NCI-H774 (cell line): ENCODE data around the gene SYNPR.

ENCODE experiments used
- DNase-seq: peaks from one replicate; lab custom pipeline; 2025; lab: John Stamatoyannopoulos, UW

Gene SYNPR

GRCh38 chr3:63386568-63386967 is 108.5 kb downstream of the SYNPR start:
- DNase-seq, result no peak

GRCh38 chr3:63387568-63387967 is 109.5 kb downstream of the SYNPR start:
- no peak for DNase-seq

GRCh38 chr3:63390710-63391230 is 112.7 kb downstream of the SYNPR start:
- DNase-seq, result no peak

DNA sequence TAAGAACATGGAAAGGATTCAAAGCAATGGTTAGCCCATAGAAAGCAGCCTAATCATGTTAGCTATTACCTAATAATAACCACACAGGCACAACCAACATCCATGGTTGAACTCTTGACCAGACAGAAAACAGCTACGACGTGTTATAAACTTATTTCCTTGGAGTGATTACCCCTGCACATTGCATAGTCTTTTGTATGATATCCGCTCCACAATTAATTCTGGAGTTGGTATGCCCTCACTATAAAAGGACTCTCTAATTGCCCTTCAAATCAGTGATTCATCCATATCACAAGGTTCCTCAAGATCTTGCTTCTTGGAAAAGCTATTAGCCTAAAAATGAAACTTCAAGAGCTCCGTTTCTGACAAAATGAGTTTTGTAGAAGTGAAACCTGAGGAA is 117.9 kb downstream of the SYNPR start:
- no peak for DNase-seq

- DNase-seq, result no peak
Observed at GRCh38 chr3:63400246-63400860, 122.2 kb downstream of the SYNPR start.

GRCh38 chr3:63405882-63406281 is 127.8 kb downstream of the SYNPR start:
- DNase-seq, result no peak

DNA sequence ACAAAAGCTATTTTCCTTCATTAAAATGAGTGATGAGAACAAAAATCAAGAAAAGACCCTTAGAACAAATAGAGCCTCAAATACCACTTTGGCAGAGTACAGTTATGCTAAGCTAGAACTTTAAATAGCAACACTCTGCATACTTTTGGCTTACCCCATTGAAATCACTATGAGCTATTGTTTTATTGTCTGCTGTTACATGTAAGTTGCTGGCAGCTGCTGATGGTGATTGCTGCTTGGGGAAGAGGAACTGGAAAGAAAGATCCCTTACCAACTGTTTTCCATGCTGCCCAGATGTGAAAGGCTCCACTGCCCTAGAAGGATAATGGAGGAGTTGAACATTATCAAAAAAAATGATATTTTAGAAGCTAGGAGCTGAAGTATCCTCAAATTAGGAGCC is 135.4 kb downstream of the SYNPR start:
- DNase-seq, result no peak

DNA sequence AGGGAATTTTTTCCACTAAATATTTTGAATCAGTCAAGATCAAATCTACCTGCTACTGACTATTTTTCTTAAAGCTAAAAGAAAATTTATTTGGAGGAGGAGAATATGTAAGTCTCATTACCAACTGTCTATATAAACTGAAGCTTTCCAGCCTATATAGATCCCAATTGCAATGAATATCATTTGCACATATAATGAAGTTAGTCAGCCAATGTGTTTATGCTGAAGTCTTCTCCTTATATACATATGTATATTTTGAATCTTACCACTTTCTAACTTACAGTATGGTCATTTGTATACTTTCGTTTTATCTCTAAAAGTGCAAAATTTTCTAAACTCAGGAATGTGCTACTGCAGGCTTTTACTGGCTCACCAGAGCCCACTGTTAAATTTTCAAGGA is 136.5 kb downstream of the SYNPR start:
- no peak for DNase-seq

- no peak for DNase-seq
Observed at GRCh38 chr3:63429905-63430304, 151.8 kb downstream of the SYNPR start.

DNA sequence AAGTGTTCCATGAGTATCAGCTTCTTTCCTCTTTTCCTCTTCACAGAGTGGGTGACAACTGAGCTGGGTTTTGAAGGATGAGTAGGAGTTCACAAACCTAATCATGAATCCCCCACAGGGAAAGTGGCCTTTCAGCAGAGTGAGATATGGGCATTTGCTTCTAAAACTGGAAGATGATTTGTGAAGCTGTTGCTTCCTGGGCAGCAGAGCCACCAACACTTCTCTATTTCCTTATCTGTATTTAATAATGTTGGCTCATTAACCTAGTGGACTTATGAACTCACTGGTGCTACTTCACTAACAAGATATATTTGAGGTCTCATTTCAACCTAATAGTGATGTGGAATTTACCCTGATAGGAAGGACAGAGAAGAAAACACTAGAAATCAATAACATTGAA is 152.8 kb downstream of the SYNPR start:
- DNase-seq, result no peak

- no peak for DNase-seq
Observed at GRCh38 chr3:63437858-63438257, 159.8 kb downstream of the SYNPR start.

GRCh38 chr3:63438826-63439371 is 160.8 kb downstream of the SYNPR start:
- DNase-seq, result no peak

DNA sequence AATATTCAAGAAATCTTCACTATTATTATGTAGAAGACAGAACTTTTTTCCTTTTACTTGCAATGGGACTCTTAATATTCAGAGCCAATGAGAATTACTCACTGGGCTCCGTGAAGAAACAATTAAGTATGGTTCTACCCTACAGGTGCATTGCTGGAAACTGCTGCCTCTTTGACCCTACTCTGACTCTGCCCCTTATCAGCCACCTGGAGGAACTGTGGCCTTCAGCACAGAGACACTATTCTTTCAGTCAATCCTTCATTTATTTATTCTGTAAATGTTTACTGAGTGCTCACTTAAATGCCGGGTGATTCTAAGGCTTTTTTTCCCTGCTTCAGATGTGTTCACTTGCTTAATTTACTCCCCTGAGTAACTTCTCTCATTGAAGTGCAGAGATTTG is 163.2 kb downstream of the SYNPR start:
- DNase-seq, result no peak

- no peak for DNase-seq
Observed at GRCh38 chr3:63442918-63443317, 164.8 kb downstream of the SYNPR start.

DNA sequence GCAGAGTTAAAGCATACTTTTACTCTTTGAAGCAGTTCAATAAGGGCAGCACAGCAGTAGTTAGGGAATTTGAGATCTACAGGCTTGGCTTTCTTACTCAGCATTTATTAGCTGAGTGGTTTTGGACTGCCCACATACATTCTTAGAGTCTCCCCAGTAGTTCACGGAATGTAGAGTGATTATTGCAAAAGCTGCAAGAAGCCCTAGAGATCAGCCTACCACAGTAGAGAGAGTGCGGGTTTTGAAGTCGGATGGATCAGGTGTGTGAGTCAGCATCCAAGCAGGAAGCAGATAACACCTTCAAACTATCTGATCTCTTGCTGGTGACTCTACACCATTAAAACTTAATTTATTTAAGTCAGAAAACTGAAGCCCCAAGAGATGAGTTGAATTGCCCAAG is 171.9 kb downstream of the SYNPR start:
- no peak for DNase-seq

DNA sequence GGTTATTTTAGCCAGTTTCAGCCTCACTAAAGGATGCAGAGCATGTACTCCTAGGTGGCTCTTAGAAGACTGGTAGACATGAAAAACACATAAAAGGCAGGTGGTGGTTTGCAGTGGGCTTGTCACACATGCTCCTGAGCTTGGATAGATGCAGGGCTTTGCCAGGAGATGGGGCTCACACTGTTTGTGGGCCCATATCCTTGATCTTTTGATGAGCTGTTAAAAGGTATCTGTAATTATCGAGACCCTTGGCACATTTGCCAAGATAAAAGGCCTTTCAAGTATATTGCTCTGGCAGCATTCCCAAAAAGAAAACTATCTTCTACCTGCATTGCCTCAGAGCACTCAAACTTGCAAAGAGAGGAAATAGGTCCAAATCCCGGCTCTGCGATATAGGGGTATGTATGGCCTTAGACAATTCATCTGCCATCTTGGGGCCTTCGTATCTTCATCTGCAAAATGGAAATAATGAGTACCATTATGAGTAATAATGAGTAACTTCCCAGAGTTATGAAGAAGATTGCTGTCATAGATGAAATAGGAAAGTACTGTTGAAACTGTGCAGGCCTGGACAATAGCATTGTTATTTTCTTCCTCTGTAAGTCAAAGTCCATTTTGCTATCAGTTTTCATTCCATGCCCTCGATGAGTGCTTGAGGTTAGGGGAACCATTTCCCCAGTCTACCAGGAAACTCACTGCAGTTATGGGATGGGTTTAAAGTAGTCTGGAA is 172.7 kb downstream of the SYNPR start:
- no peak for DNase-seq

- no peak for DNase-seq
Observed at GRCh38 chr3:63456901-63457300, 178.8 kb downstream of the SYNPR start.

- DNase-seq, result no peak
Observed at GRCh38 chr3:63458405-63458804, 180.3 kb downstream of the SYNPR start.

DNA sequence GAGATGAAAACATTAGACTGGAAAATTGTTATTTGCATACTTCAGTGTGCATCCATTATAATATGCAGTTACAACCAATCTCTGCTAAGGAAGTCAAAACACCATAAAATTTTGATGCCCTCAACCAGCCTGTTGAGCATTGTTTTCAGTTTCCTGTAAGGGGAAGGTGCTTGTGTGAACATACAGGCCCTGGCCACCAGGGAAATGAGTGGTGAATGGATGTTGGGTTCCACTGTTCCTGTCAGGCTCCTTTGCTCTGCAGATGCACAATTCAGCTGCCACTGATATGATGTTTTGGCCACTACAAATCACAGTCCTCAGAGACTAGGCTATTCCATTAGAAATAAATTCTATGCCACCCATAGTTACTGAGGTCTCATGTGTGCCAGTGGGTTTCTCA is 184.6 kb downstream of the SYNPR start:
- no peak for DNase-seq

- DNase-seq, result no peak
Observed at GRCh38 chr3:63467392-63467791, 189.3 kb downstream of the SYNPR start.

DNA sequence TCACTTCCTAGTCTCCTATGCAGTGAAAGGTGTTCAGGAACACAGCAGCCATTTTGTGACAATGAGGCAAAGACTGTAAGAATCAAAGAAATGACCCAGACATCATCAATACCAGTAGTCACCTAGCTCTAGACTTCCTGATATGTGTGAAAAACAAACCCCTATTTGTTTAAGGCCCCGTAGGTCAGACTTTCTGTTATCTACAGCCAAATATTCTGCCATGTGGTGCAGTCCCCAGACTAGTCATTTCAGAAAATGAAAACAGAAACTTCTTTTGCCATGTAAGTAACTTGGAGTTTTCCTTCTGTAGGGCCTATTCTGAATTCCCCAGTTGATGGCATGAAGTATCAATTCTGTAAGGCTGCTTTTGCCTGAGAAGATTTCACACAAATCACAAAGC is 192.6 kb downstream of the SYNPR start:
- DNase-seq, result no peak

DNA sequence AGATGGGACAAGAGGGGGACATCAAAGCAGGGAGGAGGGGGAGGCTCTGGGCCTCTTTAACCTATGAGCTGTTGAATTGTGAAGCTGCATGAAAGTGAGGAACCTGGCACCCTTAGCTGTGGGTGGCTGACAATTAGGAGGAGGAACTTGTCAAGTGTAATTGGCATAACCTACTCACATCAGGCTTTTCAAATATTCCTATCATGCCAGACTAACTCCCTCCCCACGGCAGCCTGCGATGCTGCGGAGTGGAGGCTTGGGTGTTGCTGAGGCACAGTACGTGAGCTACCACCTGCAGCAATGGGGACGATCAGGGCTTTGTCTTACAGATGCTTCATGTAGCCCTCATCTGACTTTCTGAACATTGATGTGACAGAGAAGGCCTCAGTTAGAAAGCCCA is 193.7 kb downstream of the SYNPR start:
- DNase-seq, result no peak

DNA sequence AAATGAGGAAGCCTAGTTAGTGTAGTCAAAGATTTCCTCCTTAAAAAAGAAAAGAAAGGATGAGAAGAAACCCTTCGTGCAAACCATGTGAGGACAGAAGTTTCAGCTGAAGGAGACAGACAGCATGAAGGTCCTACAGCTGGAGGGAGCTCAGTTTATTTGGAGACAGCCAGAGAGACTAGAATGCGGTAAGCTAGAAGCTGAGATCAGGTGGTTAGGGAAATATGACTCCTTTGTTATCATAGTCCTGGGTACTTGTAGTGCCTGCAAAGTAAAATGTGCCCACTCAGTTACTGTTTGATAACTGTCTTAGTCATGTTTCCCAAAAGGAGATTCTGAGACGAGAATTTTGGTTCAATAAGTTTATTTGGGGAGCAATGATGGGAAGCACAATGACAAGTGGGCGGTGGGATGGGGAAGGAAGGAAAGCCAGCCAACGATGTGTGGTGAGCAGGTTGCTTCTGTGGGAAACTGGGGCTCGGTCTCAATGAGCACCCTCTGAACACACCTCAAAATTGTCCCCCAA is 195.6 kb downstream of the SYNPR start:
- DNase-seq, result no peak
